KOPT-K1 (cell line): ENCODE results near the gene SNX17.

Experiments
- H3K27ac ChIP-seq: fragments of 200-600 bp; sonication (generic); 2 replicates; pipeline ENCODE4 v1.5.1; 2016; ENCODE audit warnings: antibody characterized with exemption, mild to moderate bottlenecking, low read depth, low read length; ENCODE audit not compliant: poor library complexity, severe bottlenecking
- H3K36me3 ChIP-seq: fragments of 200-600 bp; sonication (generic); 2 replicates; pipeline ENCODE4 v1.5.1; 2017; ENCODE audit warnings: antibody characterized with exemption, mild to moderate bottlenecking, low read length, moderate library complexity; ENCODE audit not compliant: insufficient read depth
- H3K9me3 ChIP-seq: fragments of 200-600 bp; sonication (generic); 2 replicates; pipeline ENCODE4 v1.5.1; 2017; ENCODE audit warnings: antibody characterized with exemption, low read length, mild to moderate bottlenecking; ENCODE audit not compliant: insufficient read depth, poor library complexity, severe bottlenecking

Gene SNX17

DNA sequence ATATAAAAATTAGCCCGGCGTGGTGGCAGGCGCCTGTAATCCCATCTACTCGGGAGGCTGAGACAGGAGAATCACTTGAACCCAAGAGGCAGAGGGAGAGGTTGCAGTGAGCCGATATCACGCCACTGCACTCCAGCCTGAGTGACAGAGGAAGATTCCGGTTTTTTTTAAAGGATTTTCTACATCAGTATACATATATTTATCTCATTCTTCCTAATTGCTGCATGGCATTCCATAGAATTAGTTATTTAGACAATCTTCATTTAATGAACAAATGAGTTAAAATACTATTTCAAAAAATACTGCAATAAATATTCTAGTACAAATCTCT lies 15.9 kb upstream of the SNX17 start:
- peaks cover 19% of the 10 kb centered on the region for H3K36me3 ChIP-seq
- no peak overlapping the region for H3K27ac ChIP-seq
- no peaks in the 10 kb centered on the region for H3K9me3 ChIP-seq

DNA sequence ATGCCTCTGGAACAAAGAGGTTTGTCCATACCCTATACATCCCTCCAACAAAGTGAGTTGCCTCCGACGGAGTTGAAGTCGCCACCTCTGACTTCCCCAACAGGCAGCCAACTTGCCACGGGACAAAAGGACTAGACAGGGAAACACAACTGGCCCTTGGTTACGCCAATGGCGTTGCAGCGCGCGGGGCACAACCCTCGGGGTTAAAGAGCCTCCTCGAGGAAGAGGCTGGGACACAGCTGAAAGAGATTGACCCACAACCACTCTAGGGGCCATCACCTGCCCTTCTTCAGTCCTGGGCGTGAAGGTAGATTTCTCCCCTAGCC lies 14.4 kb upstream of the SNX17 start:
- Histone ChIP-seq H3K36me3 (peaks cover 10% of the 10 kb centered on the region), H3K9me3 (no peaks in the 10 kb centered on the region), H3K27ac (peak overlapping the region; percentile 82)

DNA sequence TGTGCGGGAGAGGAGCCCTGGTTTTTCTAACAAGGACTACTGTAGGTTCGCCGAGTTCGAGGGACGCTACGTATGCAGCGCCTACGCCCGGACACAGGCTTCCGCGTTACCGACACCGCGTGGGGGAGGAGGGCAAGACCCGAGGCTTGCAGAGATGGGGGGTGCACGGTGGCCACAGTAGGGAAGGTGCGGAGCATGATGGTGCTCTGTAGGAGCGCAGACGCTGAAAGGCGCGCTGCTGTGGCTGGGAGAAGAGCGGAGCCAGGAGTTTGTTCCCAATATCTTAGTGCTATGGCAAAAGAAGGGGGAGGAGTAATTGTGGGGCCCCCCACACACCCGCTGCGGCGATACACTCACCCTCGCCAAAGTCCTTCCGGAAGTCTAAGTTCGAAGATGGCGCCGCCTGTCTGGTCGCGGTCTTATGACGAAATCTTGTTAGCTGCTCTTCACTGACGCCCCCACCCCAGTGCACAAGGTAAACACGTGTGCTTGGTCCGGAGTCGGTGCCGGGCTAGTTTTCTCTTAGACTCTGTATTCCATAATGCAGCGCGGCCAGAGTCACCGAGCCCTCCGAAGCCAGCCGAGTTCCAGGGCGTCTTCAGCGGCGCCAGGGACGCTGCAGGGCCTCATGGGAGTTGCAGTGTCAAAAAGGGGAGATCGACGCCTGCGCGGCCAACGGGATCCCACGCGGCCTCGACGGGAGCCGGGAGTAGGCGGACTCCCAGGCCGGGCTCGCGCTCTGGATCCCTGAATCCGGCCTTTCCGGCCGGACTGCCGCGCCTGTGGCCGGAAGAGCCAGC lies 13.8 kb upstream of the SNX17 start, which contains the start of gene GTF3C2:
GTF3C2 (minus strand) TSS at position 383 of the 800 bp plus-strand sequence. CDS start 13,210 bp downstream, outside the sequence.
- Histone ChIP-seq H3K9me3 (no peaks in the 10 kb centered on the region), H3K27ac (peak within 1 kb of the TSS; percentile 82), H3K36me3 (peaks cover 10% of the 10 kb centered on the region; the same call in 1 of the 2 replicates)

DNA sequence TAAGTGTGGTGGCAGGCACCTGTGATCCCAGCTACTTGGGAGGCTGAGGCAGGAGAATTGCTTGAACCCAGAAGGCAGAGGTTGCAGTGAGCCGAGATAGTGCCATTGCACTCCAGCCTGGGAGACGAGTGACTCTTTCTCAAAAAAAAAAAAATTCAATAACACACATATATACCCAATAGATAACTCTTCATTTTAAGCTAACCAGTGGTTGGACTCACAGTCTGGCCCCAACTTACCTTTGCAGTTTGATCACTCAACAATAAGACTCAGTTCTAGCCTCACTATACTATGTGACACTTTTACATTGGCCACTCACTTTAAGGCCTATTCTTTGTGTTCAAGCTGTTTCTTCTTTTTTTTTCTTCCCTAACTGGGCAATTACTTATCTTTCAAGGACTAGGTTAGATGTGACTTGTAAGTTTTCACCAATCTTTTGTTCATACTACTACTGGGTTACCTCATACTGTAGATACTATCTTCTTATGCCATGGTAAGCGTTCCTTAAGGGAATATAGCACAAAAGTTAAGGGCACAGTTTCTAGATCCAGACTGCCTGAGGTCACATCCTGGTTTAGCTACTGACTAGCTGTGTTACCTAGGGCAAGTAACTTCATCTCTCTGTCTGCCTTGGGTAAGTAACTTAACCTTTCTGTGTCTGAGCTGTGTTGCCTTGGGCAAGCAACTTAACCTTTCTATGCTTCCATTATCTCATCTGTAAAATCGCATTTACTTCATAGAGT lies 7.6 kb upstream of the SNX17 start:
- peaks cover 55% of the 10 kb centered on the region for H3K36me3 ChIP-seq
- H3K9me3 ChIP-seq, result no peaks in the 10 kb centered on the region
- no peak overlapping the region for H3K27ac ChIP-seq

DNA sequence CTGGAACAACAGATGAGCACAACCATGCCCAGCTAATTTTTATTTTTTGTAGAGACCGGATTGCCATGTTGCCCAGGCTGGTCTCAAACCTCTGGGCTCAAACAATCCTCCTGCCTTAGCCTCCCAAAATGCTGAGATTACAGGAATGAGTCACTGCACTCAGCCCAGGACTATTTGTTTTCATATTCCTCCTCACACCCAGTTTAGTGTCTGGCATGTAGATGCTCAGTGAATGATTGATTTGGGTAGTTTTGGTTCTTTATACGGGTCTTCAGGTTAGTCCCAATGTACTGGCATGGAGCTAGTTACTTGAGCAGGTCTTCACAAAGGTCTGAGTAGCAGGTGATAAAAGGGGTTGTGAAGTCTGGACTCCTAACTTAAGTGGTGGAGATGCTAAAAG lies 6.5 kb upstream of the SNX17 start:
- Histone ChIP-seq H3K27ac (no peak overlapping the region), H3K9me3 (no peaks in the 10 kb centered on the region), H3K36me3 (peaks cover 64% of the 10 kb centered on the region)

DNA sequence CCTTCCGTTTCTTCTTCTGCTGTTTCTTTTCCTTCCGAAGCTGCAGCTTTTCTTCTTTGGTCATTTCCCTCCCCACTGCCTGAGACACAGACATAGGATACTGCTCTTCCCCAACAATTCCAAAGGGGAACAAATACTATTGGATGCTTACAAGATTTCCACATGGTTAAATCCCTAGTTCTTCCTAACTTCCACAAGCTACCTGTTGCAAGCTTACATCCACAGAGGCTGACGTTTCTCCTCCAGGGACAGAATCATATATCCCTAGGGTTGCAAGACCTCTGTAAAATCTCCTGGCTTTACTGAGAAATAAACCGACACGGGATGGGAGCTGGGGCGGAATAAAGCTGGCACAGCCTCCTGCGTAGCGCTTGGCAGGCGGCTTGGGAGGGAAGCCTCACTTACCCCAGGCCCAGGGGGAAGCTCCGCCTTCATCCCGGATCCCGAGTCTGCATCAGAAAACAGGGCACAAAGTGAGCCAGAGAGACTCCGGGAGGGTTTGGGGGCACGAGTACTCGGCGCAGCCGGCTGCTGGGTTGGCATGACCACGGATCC lies 868 bp upstream of the SNX17 start:
- Histone ChIP-seq H3K9me3 (no peaks in the 10 kb centered on the region), H3K27ac (peak overlapping the region; percentile 85), H3K36me3 (peaks cover 66% of the 10 kb centered on the region)

DNA sequence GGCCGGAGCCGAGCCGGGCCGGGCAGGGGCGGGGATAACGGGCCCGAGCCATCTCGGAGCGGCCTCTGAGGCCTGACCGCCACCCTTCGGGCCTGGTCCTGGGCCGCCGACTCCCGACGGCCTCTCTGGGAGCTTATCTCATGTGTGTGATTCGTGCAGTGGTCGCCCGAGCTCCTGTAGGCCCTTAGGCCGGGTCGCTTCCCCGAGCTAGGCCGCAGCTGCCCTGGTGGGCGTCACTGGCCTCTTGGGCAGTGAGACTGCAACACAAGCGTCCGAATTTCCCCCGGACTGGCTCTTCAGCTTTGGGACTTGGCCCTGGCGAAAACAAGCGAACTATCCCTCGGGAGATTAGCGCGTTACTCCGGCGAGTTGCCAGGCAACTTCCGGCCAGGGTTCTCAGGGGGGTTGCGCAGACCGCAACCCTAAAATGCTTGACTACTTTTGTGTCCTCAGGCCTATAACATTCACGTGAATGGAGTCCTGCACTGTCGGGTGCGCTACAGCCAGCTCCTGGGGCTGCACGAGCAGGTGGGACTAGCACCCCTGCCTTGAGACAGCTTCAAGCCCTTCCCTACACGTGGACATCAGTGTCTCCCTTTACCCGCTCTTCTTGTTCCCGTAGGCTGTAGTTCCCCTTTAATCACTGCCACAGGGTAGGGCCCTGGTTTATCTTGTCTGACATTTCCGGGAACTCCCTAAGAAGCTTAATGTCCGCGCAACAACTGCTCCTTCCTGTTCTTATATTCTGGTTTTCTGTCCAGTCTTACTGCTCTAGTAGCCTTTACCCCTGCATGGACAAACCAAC lies 602 bp downstream of the SNX17 start:
- Histone ChIP-seq H3K27ac (peak overlapping the region; percentile 85), H3K9me3 (no peaks in the 10 kb centered on the region), H3K36me3 (peaks cover 67% of the 10 kb centered on the region)

DNA sequence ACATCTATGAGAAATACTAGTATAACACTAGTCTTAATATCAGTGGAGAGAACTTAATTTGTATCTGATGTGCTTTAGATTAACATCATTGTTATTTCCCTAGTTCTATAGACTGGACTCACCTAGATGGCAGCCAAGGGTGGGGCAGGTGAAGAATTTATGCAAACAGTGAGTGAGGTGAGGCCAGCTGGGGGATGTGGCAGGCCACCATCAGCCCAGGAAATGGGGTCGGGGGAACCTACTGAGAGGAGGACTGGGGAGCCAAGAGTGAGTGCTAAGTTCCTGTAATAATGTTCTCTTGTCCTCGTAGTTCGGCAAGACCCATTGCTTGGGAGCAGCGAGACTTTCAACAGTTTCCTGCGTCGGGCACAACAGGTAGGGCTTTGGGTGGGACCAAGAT lies 2.5 kb downstream of the SNX17 start:
- Histone ChIP-seq H3K27ac (no peak overlapping the region), H3K36me3 (peaks cover 67% of the 10 kb centered on the region), H3K9me3 (no peaks in the 10 kb centered on the region)

DNA sequence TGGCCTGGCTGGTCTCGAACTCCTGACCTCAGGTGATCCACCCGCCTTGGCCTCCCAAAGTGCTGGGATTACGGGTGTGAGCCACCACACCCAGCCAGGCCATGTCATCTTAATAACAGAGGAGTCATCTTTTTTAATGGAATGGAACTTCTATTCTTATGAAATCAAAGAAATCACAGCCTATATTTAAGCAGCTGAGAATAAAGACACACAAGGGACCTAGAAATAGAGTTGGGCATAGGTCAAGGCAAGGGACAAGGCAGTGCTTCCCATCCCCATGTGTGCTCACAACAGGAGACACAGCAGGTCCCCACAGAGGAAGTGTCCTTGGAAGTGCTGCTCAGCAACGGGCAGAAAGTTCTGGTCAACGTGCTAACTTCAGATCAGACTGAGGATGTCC lies 3.2 kb downstream of the SNX17 start:
- peaks cover 67% of the 10 kb centered on the region for H3K36me3 ChIP-seq
- no peaks in the 10 kb centered on the region for H3K9me3 ChIP-seq
- no peak overlapping the region for H3K27ac ChIP-seq

DNA sequence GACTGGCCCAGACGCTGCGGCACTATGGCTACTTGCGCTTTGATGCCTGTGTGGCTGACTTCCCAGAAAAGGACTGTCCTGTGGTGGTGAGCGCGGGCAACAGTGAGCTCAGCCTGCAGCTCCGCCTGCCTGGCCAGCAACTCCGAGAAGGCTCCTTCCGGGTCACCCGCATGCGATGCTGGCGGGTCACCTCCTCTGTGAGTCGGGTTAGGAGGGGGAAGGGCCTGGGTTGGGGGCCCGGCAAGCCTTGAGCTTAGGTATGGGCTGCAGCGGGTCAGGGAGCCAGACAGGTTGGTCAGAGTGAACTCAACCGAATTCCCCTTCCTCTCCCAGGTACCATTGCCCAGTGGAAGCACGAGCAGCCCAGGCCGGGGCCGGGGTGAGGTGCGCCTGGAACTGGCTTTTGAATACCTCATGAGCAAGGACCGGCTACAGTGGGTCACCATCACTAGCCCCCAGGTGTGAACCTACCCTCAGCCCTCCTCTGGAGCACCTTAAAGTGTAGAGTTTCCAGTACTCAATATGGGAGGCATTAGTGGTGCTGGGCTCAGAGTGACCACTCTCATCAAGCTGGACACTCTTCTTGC lies 5.2 kb downstream of the SNX17 start:
- Histone ChIP-seq H3K36me3 (peaks cover 70% of the 10 kb centered on the region), H3K27ac (no peak overlapping the region), H3K9me3 (no peaks in the 10 kb centered on the region)

DNA sequence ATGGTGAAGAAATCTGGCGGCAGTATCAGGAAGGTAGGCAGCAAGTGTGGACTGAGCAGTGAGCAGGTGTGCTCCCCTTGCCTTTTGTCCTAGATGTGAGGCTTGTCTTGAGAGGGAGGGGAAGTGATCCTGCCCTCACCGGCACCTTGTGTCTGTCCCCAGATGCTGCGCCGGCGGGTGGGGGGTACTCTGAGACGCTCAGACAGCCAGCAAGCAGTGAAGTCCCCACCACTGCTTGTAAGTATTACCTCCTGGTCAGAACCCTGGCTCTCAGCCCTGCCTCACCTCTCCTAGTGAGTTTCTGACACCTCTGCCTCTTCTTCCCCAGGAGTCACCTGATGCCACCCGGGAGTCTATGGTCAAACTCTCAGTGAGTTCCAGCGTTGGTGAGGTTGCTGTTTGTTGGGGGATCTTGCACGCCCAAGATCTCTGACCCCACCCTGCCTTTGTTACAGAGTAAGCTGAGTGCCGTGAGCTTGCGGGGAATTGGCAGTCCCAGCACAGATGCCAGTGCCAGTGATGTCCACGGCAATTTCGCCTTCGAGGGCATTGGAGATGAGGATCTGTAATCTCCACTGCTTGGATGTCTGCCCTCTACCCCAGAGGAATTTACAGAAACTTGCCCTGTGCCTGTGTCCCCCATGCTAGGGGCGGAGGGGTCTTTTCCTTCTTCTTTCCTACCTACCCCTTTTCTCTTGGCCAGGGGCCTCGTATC lies 5.9 kb downstream of the SNX17 start:
- Histone ChIP-seq H3K9me3 (no peaks in the 10 kb centered on the region), H3K36me3 (peaks cover 76% of the 10 kb centered on the region), H3K27ac (no peak overlapping the region)

DNA sequence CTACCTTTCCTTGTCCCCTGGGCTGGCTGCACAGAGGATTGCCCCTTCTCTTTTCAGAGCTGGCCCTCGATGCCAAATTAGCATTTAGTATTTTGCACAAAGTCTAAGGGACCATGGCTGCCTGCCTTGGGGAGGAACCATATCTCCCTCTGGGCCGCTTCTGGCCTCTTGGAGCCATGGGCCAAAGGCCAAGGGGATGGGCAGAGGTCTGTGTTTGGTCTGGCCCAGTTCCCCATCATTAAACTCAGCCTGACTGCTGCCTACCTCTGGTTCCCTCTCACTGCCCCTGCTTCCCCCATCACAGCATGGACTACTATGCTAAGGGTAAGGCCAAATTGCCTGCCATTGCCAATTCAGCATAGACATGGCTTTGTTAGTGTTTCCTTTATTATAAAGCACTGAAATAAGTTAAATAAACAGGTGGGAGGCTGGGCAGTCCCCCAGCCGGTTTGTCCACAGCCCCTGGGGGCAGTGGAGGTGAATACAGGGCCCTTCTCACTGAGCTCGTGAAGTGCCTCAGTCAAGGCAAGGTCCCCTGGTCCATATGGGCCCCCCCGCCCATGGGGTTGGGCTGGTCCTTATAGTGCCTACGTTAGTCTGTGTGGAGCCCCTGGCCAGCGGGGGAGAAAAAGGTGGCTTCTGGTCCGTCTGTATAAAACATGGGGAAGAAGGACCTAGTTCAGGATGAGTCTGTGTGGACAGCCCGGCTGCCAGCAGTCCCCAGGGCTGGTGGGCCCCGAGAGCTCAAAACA lies 6.6 kb downstream of the SNX17 start:
- Histone ChIP-seq H3K36me3 (peaks cover 83% of the 10 kb centered on the region), H3K27ac (no peak overlapping the region), H3K9me3 (no peaks in the 10 kb centered on the region)

DNA sequence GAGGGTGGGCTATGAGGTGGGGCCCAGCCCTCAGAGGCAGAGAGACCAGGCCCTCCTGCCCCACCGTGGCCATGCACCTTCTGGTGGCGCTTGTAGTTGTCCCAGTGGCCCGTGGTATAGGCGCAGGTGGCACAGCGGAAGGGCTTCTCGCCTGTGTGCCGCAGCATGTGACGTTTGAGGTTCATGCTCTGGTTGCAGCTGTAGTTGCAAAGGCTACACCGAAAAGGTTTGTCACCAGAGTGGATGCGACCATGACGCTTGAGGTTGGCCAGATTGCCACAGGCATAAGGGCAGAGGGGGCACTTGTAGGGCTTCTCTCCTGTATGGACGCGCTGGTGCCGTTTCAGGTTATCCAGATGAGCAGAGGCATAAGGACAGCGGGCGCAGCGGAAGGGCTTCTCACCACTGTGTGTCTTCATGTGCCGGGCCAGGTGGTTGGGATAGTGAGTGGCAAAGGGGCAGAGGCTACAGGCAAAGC lies 7.2 kb downstream of the SNX17 start:
- H3K27ac ChIP-seq, result no peak overlapping the region
- peaks cover 84% of the 10 kb centered on the region for H3K36me3 ChIP-seq
- H3K9me3 ChIP-seq, result no peaks in the 10 kb centered on the region
